Stomach (tissue), 4 donors: ENCODE measurements around the gene NACA2.

Experiments
- CTCF ChIP-seq, 7 experiments: fragments of 450-650 bp in 4 of 7; fragments of 200-600 bp in 3 of 7; sonication (generic) in 3 of 7; IDR thresholded peaks; one replicate each; pipeline ENCODE4 v1.5.1; 2016 to 2019; ENCODE audit warnings: antibody characterized with exemption in 7 of 7, control low read depth in 2 of 7, mild to moderate bottlenecking in 1 of 7
- EP300 ChIP-seq: sonication (generic); formaldehyde crosslinking; IDR thresholded peaks from one replicate; pipeline ENCODE4 v1.6.1; 2017; ENCODE audit warnings: antibody characterized with exemption

- TF ChIP-seq EP300 (no peak), CTCF (IDR thresholded peaks at IDR 0.05) (no peak)
Measured at GRCh38 chr17:61584266-61584665, 6.8 kb downstream of the NACA2 start.
